ENCODE results near the gene MMP24OS.

GRCh38 chr20:35302421-35303335 is 24.8 kb upstream of the MMP24OS start:
- no peak for TF ChIP-seq CTCF (IDR thresholded peaks at IDR 0.05)
- TF ChIP-seq POLR2A (IDR thresholded peaks at IDR 0.05), result no peak
- no peak for TF ChIP-seq POLR2AphosphoS5 (IDR thresholded peaks at IDR 0.05)

All from breast epithelium (tissue), 3 donors.